IMR-90 (cell line): ENCODE measurements around the gene TOR2A. TPM values are rescaled to one million over a fixed set of nuclear protein-coding genes. Genes with fewer than 3 reads are reported as not detected.

Experiments used
- ATAC-seq: fragments of 200-7000 bp; cut with Tn5 transposase; 2 replicates; pipeline ENCODE4 v1.9.1; 2020; ENCODE audit warnings: low read depth, mild to moderate bottlenecking, moderate library complexity
- BruUV-seq: library from RNA; stranded (reverse); fragments of 400-500 nt; replicated peaks from 2 replicates; lab custom pipeline; 2021; lab: Mats Ljungman, UMichigan
- CTCF ChIA-PET: fragments of 300-600 bp; formaldehyde crosslinking; extraction: SDS; loops from one replicate; lab custom pipeline; 2021; ENCODE audit warnings: antibody characterized with exemption; lab: Yijun Ruan, JAX
- POLR2A ChIA-PET: fragments of 300-600 bp; sonication (Branson Sonifier 250); formaldehyde crosslinking; loops from one replicate; lab custom pipeline; 2022; ENCODE audit warnings: antibody characterized with exemption; ENCODE audit not compliant: unreplicated experiment; lab: Charles Lee
- DNase-seq: peaks from one replicate; pipeline ENCODE4 v3.0.0; 2013
- H2AFZ ChIP-seq: replicated peaks from 2 replicates; pipeline ENCODE3; 2013; ENCODE audit warnings: low read length, mild to moderate bottlenecking; ENCODE audit not compliant: poor library complexity
- H2AK5ac ChIP-seq: 2 replicates; pipeline ENCODE4 v1.6.1; 2013; ENCODE audit warnings: low read depth, low read length, inconsistent platforms
- H2AK9ac ChIP-seq: replicated peaks from 2 replicates; pipeline ENCODE3; 2013; ENCODE audit warnings: mild to moderate bottlenecking, low read depth, low read length, moderate library complexity; ENCODE audit not compliant: poor library complexity
- H2BK120ac ChIP-seq: 2 replicates; pipeline ENCODE4 v1.6.1; 2013; ENCODE audit warnings: low read depth, low read length, inconsistent platforms
- H2BK15ac ChIP-seq: 3 replicates; pipeline ENCODE4 v1.6.1; 2013; ENCODE audit warnings: low read depth, low read length, inconsistent platforms
- H2BK20ac ChIP-seq: 2 replicates; pipeline ENCODE4 v1.6.1; 2013; ENCODE audit warnings: low read depth, mild to moderate bottlenecking, inconsistent platforms, low read length, moderate library complexity
- H2BK5ac ChIP-seq: 2 replicates; pipeline ENCODE4 v1.6.1; 2013; ENCODE audit warnings: mild to moderate bottlenecking, low read depth, low read length, inconsistent platforms; ENCODE audit not compliant: poor library complexity, severe bottlenecking
- H3K14ac ChIP-seq: replicated peaks from 2 replicates; pipeline ENCODE4 v1.6.1; 2013; ENCODE audit warnings: low read depth, low read length, inconsistent platforms
- H3K18ac ChIP-seq: 2 replicates; pipeline ENCODE4 v1.6.1; 2013; ENCODE audit warnings: low read depth, low read length, control low read depth
- H3K23ac ChIP-seq: 2 replicates; pipeline ENCODE4 v1.6.1; 2013; ENCODE audit warnings: low read depth, low read length, inconsistent platforms
- H3K27ac ChIP-seq: 2 replicates; pipeline ENCODE4 v1.5.1; 2013; ENCODE audit warnings: mild to moderate bottlenecking, control low read depth, low read length; ENCODE audit not compliant: insufficient read depth
- H3K27me3 ChIP-seq: 2 replicates; pipeline ENCODE4 v1.6.1; 2013; ENCODE audit warnings: low read length; ENCODE audit not compliant: control insufficient read depth, insufficient read depth
- H3K36me3 ChIP-seq: 2 replicates; pipeline ENCODE4 v1.6.1; 2013; ENCODE audit warnings: low read length, mixed read lengths; ENCODE audit not compliant: control insufficient read depth, insufficient read depth
- H3K4ac ChIP-seq: 2 replicates; pipeline ENCODE4 v1.6.1; 2013; ENCODE audit warnings: low read depth, low read length, inconsistent platforms
- H3K4me1 ChIP-seq: 2 replicates; pipeline ENCODE4 v1.6.1; 2013; ENCODE audit warnings: low read length, mixed read lengths; ENCODE audit not compliant: control insufficient read depth, insufficient read depth
- H3K4me2 ChIP-seq: 2 replicates; pipeline ENCODE4 v1.6.1; 2013; ENCODE audit warnings: low read depth, mild to moderate bottlenecking, control low read depth, low read length, moderate library complexity
- H3K4me3 ChIP-seq: 2 replicates; pipeline ENCODE4 v1.5.1; 2013; ENCODE audit warnings: low read depth, mild to moderate bottlenecking, control low read depth, low read length, moderate library complexity; ENCODE audit not compliant: insufficient read depth
- H3K56ac ChIP-seq: 2 replicates; pipeline ENCODE4 v1.6.1; 2013; ENCODE audit warnings: low read length, inconsistent platforms; ENCODE audit not compliant: insufficient read depth; ENCODE audit errors: extremely low read depth
- H3K79me1 ChIP-seq, 2 experiments: 2 replicates each; pipeline ENCODE4 v1.6.1; 2013; ENCODE audit warnings: low read length in 2 of 2, inconsistent platforms in 1 of 2, low read depth in 1 of 2
- H3K9ac ChIP-seq: 2 replicates; pipeline ENCODE4 v1.6.1; 2013; ENCODE audit warnings: low read depth, low read length, control low read depth
- H3K9me1 ChIP-seq: 2 replicates; pipeline ENCODE4 v1.6.1; 2013; ENCODE audit warnings: low read length, inconsistent platforms; ENCODE audit not compliant: insufficient read depth
- H3K9me3 ChIP-seq: 2 replicates; pipeline ENCODE4 v1.6.1; 2013; ENCODE audit warnings: low read length; ENCODE audit not compliant: control insufficient read depth, insufficient read depth
- H4K20me1 ChIP-seq: 2 replicates; pipeline ENCODE4 v1.6.1; 2013; ENCODE audit warnings: low read length, inconsistent platforms; ENCODE audit not compliant: insufficient read depth
- H4K5ac ChIP-seq: 2 replicates; pipeline ENCODE4 v1.6.1; 2013; ENCODE audit warnings: mild to moderate bottlenecking, low read depth, low read length, control low read depth
- H4K8ac ChIP-seq, 2 experiments: 2 replicates each; pipeline ENCODE4 v1.6.1; 2013; ENCODE audit warnings: low read depth in 2 of 2, low read length in 2 of 2, control low read depth in 1 of 2, inconsistent platforms in 1 of 2
- H4K91ac ChIP-seq: 2 replicates; pipeline ENCODE4 v1.6.1; 2013; ENCODE audit warnings: low read depth, low read length, inconsistent platforms; ENCODE audit not compliant: insufficient read depth
- CEBPB ChIP-seq: IDR thresholded peaks from 2 replicates; pipeline ENCODE4 v1.6.1; 2012; ENCODE audit warnings: low read depth, low read length, improper control_type of control experiment
- CHD1 ChIP-seq: IDR thresholded peaks from 2 replicates; pipeline ENCODE4 v1.6.1; 2012; ENCODE audit warnings: low read depth, low read length, improper control_type of control experiment
- CTCF ChIP-seq: conservative IDR thresholded peaks from 2 replicates; pipeline ENCODE4 v1.5.1; 2012; ENCODE audit warnings: mild to moderate bottlenecking, low read depth, low read length, improper control_type of control experiment
- ELK1 ChIP-seq: fragments of 150-350 bp; IDR thresholded peaks from 2 replicates; pipeline ENCODE4 v1.6.1; 2016; ENCODE audit warnings: low read depth, mild to moderate bottlenecking, low read length, moderate library complexity, borderline replicate concordance
- FOS ChIP-seq: fragments of 150-350 bp; IDR thresholded peaks from 2 replicates; pipeline ENCODE4 v1.6.1; 2016; ENCODE audit warnings: low read depth, low read length
- MAZ ChIP-seq: IDR thresholded peaks from 2 replicates; pipeline ENCODE4 v1.6.1; 2012; ENCODE audit warnings: low read depth, mild to moderate bottlenecking, low read length, improper control_type of control experiment, moderate library complexity, borderline replicate concordance
- MXI1 ChIP-seq: IDR thresholded peaks from 2 replicates; pipeline ENCODE4 v1.6.1; 2012; ENCODE audit warnings: low read depth, mild to moderate bottlenecking, low read length, moderate library complexity, borderline replicate concordance
- NFE2L2 ChIP-seq: fragments of 150-350 bp; IDR thresholded peaks from 2 replicates; pipeline ENCODE4 v1.6.1; 2016; ENCODE audit warnings: low read depth, mild to moderate bottlenecking, low read length
- POLR2A ChIP-seq: IDR thresholded peaks from 2 replicates; pipeline ENCODE4 v1.6.1; 2012; ENCODE audit warnings: mild to moderate bottlenecking, low read depth, low read length
- RCOR1 ChIP-seq: IDR thresholded peaks from 2 replicates; pipeline ENCODE4 v1.6.1; 2012; ENCODE audit warnings: mild to moderate bottlenecking, low read length, improper control_type of control experiment; ENCODE audit not compliant: insufficient replicate concordance
- RFX5 ChIP-seq: IDR thresholded peaks from 2 replicates; pipeline ENCODE4 v1.8.0; 2012; ENCODE audit warnings: low read depth, mild to moderate bottlenecking, low read length, moderate library complexity
- WGBS, 2 experiments: methylation state at CpG; one replicate each; pipeline versions ENCODE4 v1.1.5 to v1.1.7; 2013; ENCODE audit warnings: missing lambda C conversion rate in 2 of 2; ENCODE audit not compliant: insufficient read length in 1 of 2; ENCODE audit errors: extremely low coverage in 2 of 2; 5-methylcytosine and 5-hydroxymethylcytosine counted together
- dilution Hi-C: fragments of 300-500 bp; cut with HindIII; formaldehyde crosslinking; loops from one replicate; pipeline ENCODE4 v1.14.3; 2018; ENCODE audit warnings: low sequenced_read_pairs; ENCODE audit not compliant: unreplicated experiment
- in situ Hi-C: fragments of 300-500 bp; cut with MboI; formaldehyde crosslinking; loops from 3 replicates; pipeline ENCODE4 v1.14.3; 2019; ENCODE audit warnings: low sequenced_read_pairs, inconsistent platforms, mixed read lengths
- intact Hi-C: fragments of 100-400 bp; cut with micrococcal nuclease; formaldehyde crosslinking; loops from 2 replicates; pipeline ENCODE4 v1.10.0; 2022
- polyA plus RNA-seq, 3 experiments: library from polyadenylated mRNA; depleted of rRNA; stranded (reverse); fragments of >200 nt; gene quantifications; 2 replicates each; pipeline ENCODE4 v1.2.3, GENCODE V29; 2012; ENCODE audit warnings: low replicate concordance in 1 of 3
- total RNA-seq: library from RNA; depleted of rRNA; stranded (reverse); fragments of >200 nt; gene quantifications from 2 replicates; pipeline ENCODE4 v1.2.3, GENCODE V29; 2012

The TOR2A gene
- total and polyA plus RNA-seq, 2 of the 4 experiments (the other 2 are of a cell fraction) = 0.90 to 12.5 TPM

- Histone ChIP-seq H3K36me3 (no peaks in the 10 kb centered on the region), H3K4me3 (no peak overlapping the region), H3K4me1 (no peaks in the 10 kb centered on the region), H2BK120ac (no peak overlapping the region), H3K23ac (no peak overlapping the region), H4K91ac (no peak overlapping the region), H3K9ac (no peak overlapping the region), H2AK9ac (no peak overlapping the region), H3K9me3 (no peaks in the 10 kb centered on the region), H3K27me3 (peaks cover 52% of the 10 kb centered on the region), H3K27ac (no peak overlapping the region), H3K56ac (no peak overlapping the region), H3K4ac (no peak overlapping the region), H2AK5ac (no peak overlapping the region), H2BK5ac (no peak overlapping the region), H4K5ac (no peak overlapping the region), H4K20me1 (peaks cover 6% of the 10 kb centered on the region; the same call in 1 of the 2 replicates), H3K18ac (no peak overlapping the region), H3K79me1 (no peaks in the 10 kb centered on the region), H2BK15ac (no peak overlapping the region), H2AFZ (no peak overlapping the region), H3K4me2 (no peak overlapping the region), H3K14ac (no peak overlapping the region), H4K8ac (no peak overlapping the region), H3K9me1 (peaks cover 3% of the 10 kb centered on the region; the same call in 1 of the 2 replicates), H2BK20ac (no peak overlapping the region)
- ChIA-PET CTCF (no interaction called here), POLR2A (no interaction called here)
- in situ Hi-C loops = no loop called here
- WGBS, 2 experiments = 28% methylated on average over 18 of the region's 61 CpGs; no CpG with 5 or more reads in 1 of the 2 experiments
- TF ChIP-seq MXI1 (no peak), ELK1 (no peak), NFE2L2 (no peak), RCOR1 (no peak), RFX5 (no peak), FOS (no peak), POLR2A (no peak), CHD1 (no peak), MAZ (no peak), CTCF (no peak), CEBPB (no peak)
- DNase-seq (no peak), ATAC-seq (no peak)
- intact Hi-C loops = no loop called here
- no TSS peak for BruUV-seq
- dilution Hi-C loops = no loop called here
Measured at GRCh38 chr9:127755061-127756060, 20.3 kb upstream of the TOR2A start.
